SK-N-SH (cell line): ENCODE data around the gene PGAM2. TPM values are rescaled to one million over a fixed set of nuclear protein-coding genes. Genes with fewer than 3 reads are reported as not detected.
A peak's percentile ranks its signal among the peaks of the same experiment; 100 is the strongest.

Source experiments
- CTCF ChIA-PET: fragments of 300-600, 350-600 bp; formaldehyde crosslinking; extraction: SDS; loops from one replicate; lab custom pipeline; 2021; lab: Yijun Ruan, JAX
- POLR2A ChIA-PET: fragments of 350-600 bp; sonication (Branson Sonifier 250); formaldehyde crosslinking; extraction: SDS; loops from one replicate; lab custom pipeline; 2020; ENCODE audit warnings: antibody characterized with exemption, inconsistent platforms; lab: Yijun Ruan, JAX
- DNase-seq: peaks from one replicate; pipeline ENCODE4 v3.0.0; 2012
- H2AFZ ChIP-seq: fragments of 200-600 bp; sonication (generic); 2 replicates; pipeline ENCODE4 v1.8.1; 2016; ENCODE audit warnings: antibody characterized with exemption, mild to moderate bottlenecking, low read depth
- H3F3A ChIP-seq: fragments of 200-600 bp; sonication (generic); replicated peaks from 2 replicates; pipeline ENCODE3; 2016; ENCODE audit warnings: antibody characterized with exemption, mild to moderate bottlenecking; ENCODE audit not compliant: insufficient read depth
- H3K27ac ChIP-seq, 2 experiments: fragments of 200-500 bp in 1 of 2; fragments of 200-600 bp in 1 of 2; sonication (Bioruptor generic) in 1 of 2; sonication (generic), shearing (Covaris generic) in 1 of 2; 2 replicates each; pipeline versions ENCODE4 v1.5.1 to v1.6.1; 2014 to 2016; ENCODE audit warnings: low read depth in 2 of 2, inconsistent platforms in 1 of 2, low read length in 1 of 2, mild to moderate bottlenecking in 1 of 2, mixed read lengths in 1 of 2
- H3K27me3 ChIP-seq: fragments of 200-600 bp; sonication (generic), shearing (Covaris generic); 2 replicates; pipeline ENCODE4 v1.6.1; 2016; ENCODE audit warnings: mixed run types; ENCODE audit not compliant: insufficient read depth
- H3K36me3 ChIP-seq, 2 experiments: fragments of 200-500 bp in 1 of 2; fragments of 200-600 bp in 1 of 2; sonication (Bioruptor generic) in 1 of 2; sonication (generic) in 1 of 2; replicated peaks in 1 of 2; 2 replicates each; pipeline versions ENCODE3 to v1.5.1; 2014 to 2016; ENCODE audit warnings: low read length in 1 of 2, mild to moderate bottlenecking in 1 of 2; ENCODE audit not compliant: insufficient read depth in 2 of 2, control insufficient read depth in 1 of 2
- H3K4me1 ChIP-seq, 2 experiments: fragments of 200-500 bp in 1 of 2; fragments of 200-600 bp in 1 of 2; sonication (Bioruptor generic) in 1 of 2; sonication (generic), shearing (Covaris generic) in 1 of 2; 2 replicates each; pipeline versions ENCODE4 v1.5.1 to v1.6.1; 2014 to 2016; ENCODE audit warnings: low read depth in 1 of 2, low read length in 1 of 2, mixed run types in 1 of 2; ENCODE audit not compliant: insufficient read depth in 2 of 2, control insufficient read depth in 1 of 2
- H3K4me2 ChIP-seq: fragments of 200-600 bp; sonication (generic), shearing (Covaris generic); 2 replicates; pipeline ENCODE4 v1.6.1; 2017; ENCODE audit warnings: mixed run types
- H3K4me3 ChIP-seq, 2 experiments: fragments of 200-500 bp in 1 of 2; fragments of 200-600 bp in 1 of 2; sonication (Bioruptor generic) in 1 of 2; sonication (generic), shearing (Covaris generic) in 1 of 2; 2 replicates each; pipeline versions ENCODE4 v1.5.1 to v1.8.1; 2014 to 2016; ENCODE audit warnings: low read depth in 2 of 2, inconsistent platforms in 1 of 2, low read length in 1 of 2, mild to moderate bottlenecking in 1 of 2, mixed read lengths in 1 of 2, moderate library complexity in 1 of 2
- H3K79me2 ChIP-seq: fragments of 200-600 bp; sonication (generic); 2 replicates; pipeline ENCODE4 v1.8.1; 2017; ENCODE audit warnings: mild to moderate bottlenecking; ENCODE audit not compliant: insufficient read depth
- H3K9ac ChIP-seq: fragments of 200-600 bp; sonication (generic); 2 replicates; pipeline ENCODE4 v1.6.1; 2017; ENCODE audit warnings: mixed run types
- H3K9me2 ChIP-seq: fragments of 200-600 bp; sonication (generic); 2 replicates; pipeline ENCODE4 v1.6.1; 2017; ENCODE audit warnings: mixed run types
- H3K9me3 ChIP-seq: fragments of 200-600 bp; sonication (generic); 2 replicates; pipeline ENCODE4 v1.6.1; 2017; ENCODE audit warnings: mixed run types, mild to moderate bottlenecking, moderate library complexity
- H4K20me1 ChIP-seq: fragments of 200-600 bp; sonication (generic); 2 replicates; pipeline ENCODE4 v1.6.1; 2017; ENCODE audit warnings: mild to moderate bottlenecking, mixed run types; ENCODE audit not compliant: insufficient read depth
- MXI1 ChIP-seq: IDR thresholded peaks from 2 replicates; pipeline ENCODE4 v1.6.1; 2012; ENCODE audit warnings: mild to moderate bottlenecking, low read depth, low read length, improper control_type of control experiment
- PBX3 ChIP-seq: IDR thresholded peaks from 2 replicates; pipeline ENCODE4; 2012
- REST ChIP-seq: IDR thresholded peaks from 2 replicates; pipeline ENCODE4 v1.6.1; 2012; ENCODE audit warnings: mild to moderate bottlenecking, low read depth, low read length, moderate library complexity
- SIN3A ChIP-seq: IDR thresholded peaks from 2 replicates; pipeline ENCODE4 v1.6.1; 2012; ENCODE audit warnings: low read depth, mild to moderate bottlenecking, low read length, moderate library complexity, borderline replicate concordance
- WGBS: methylation state at CpG from one replicate; pipeline ENCODE4 v1.1.6; 2017; ENCODE audit warnings: low lambda C conversion rate; 5-methylcytosine and 5-hydroxymethylcytosine counted together
- polyA plus RNA-seq, 3 experiments: library from polyadenylated mRNA; depleted of rRNA; stranded (reverse); fragments of >200 nt; gene quantifications; 2 replicates each; pipeline ENCODE4 v1.2.3, GENCODE V29; 2012

Gene PGAM2
- polyA plus RNA-seq, 1 of the 3 experiments (the other 2 are of a cell fraction): 0.79 TPM

- no peak for TF ChIP-seq REST
- TF ChIP-seq SIN3A: no peak
These were observed 47.0 kb upstream of the PGAM2 start (continued) for GRCh38 chr7:44112231-44112996.

- peak; percentile 41 for DNase-seq
- peaks cover 26% of the 10 kb centered on the region for H3F3A ChIP-seq
- WGBS: 90% methylated on average over 10 of the region's 16 CpGs
- no peaks in the 10 kb centered on the region for H3K9me3 ChIP-seq
- ChIA-PET CTCF (interaction anchor here (1.0 to 2.3 kb wide), 5 partner anchors 11 to 85 kb away, joined by 3 to 7 read pairs (median 3); partner anchors contain the start of gene POLD2), POLR2A (interaction anchor here (1.4 to 3.0 kb wide), 2 partner anchors 11 to 89 kb away, joined by 4 to 18 read pairs; partner anchors contain the start of genes POLD2 and YKT6)
- H3K9ac ChIP-seq: no peak overlapping the region
- no peak overlapping the region; a peak in 1 of 4 replicates for H3K27ac ChIP-seq
- H3K4me3 ChIP-seq: no peak overlapping the region
- H3K4me2 ChIP-seq: no peak overlapping the region
- H3K9me2 ChIP-seq: no peaks in the 10 kb centered on the region
- peaks cover 12% of the 10 kb centered on the region; the same call in 1 of the 2 replicates for H4K20me1 ChIP-seq
- peaks cover 0 to 13% of the 10 kb centered on the region in 2 experiments; a peak in 1 of 4 replicates for H3K4me1 ChIP-seq
- H3K79me2 ChIP-seq: peaks cover 15% of the 10 kb centered on the region; the same call in 1 of the 2 replicates
- TF ChIP-seq MXI1 (no peak), PBX3 (0 out of 2 replicates have a peak, but pooled peaks have one; percentile 3)
- H3K36me3 ChIP-seq: peaks cover 27 to 91% of the 10 kb centered on the region in 2 experiments
- no peaks in the 10 kb centered on the region for H3K27me3 ChIP-seq
- no peak overlapping the region for H2AFZ ChIP-seq
These were observed 46.4 kb upstream of the PGAM2 start for GRCh38 chr7:44111761-44112160.
